NCI-H774 (cell line): ENCODE data around the gene PLS3.
"Not testable (repeated sequence)": the region's sequence is repeated elsewhere in the genome, so short reads cannot be mapped to it uniquely, and the experiment has no call there.

Experiments used
- DNase-seq: peaks from one replicate; lab custom pipeline; 2025; lab: John Stamatoyannopoulos, UW

Gene PLS3

DNA sequence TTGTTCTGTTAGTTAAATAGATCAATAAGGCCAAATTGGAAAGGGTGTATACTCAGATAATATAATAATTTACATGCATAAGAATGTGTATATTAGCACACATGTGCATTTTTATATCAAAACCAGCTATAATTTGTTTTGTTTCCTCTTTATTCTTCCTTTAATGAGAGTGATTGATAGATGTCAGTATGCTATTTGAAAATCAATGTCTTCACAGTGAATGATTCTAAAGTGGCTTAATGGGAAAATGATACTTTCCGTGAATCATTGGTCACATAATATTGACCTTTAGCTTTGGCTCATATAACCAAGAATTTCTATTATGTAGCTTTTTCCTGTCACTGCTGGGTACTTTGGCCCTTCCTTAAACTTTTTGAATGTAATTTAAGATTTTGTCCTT is 48.6 kb downstream of the PLS3 start:
- DNase-seq: no peak

DNA sequence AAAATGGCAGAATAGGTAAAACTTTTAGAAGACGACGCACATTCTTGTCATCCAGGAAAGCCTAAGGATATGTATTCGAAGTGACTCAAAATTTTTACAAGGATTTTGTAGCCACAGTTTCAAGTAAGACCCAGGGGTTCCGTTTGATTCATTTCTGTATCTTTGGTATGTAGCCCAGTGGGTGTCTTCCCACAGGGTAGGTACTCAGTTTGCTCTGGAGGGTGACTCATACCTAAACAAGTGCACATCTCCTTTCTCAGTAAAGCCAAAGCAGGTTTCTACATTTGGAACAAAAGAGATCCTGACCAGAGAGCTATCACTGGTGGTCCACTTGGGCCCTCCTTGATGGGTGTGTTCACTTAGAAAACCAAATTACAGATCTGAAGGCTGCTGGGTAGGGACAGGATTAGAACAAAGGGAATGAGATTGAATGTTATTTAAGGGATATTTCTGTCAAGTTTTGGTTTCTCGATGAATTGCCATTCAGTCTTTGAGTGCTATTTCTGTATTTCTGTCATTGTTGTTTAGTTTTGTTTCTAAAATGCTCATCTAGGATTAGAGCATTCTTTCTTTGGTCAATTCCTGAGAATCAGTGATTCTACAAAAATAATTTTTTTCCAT is 56.1 kb downstream of the PLS3 start:
- no peak for DNase-seq

- no peak for DNase-seq
Observed at GRCh38 chrX:115622534-115622933, 61.6 kb downstream of the PLS3 start.

GRCh38 chrX:115624916-115625315 is 63.9 kb downstream of the PLS3 start:
- no peak for DNase-seq

DNA sequence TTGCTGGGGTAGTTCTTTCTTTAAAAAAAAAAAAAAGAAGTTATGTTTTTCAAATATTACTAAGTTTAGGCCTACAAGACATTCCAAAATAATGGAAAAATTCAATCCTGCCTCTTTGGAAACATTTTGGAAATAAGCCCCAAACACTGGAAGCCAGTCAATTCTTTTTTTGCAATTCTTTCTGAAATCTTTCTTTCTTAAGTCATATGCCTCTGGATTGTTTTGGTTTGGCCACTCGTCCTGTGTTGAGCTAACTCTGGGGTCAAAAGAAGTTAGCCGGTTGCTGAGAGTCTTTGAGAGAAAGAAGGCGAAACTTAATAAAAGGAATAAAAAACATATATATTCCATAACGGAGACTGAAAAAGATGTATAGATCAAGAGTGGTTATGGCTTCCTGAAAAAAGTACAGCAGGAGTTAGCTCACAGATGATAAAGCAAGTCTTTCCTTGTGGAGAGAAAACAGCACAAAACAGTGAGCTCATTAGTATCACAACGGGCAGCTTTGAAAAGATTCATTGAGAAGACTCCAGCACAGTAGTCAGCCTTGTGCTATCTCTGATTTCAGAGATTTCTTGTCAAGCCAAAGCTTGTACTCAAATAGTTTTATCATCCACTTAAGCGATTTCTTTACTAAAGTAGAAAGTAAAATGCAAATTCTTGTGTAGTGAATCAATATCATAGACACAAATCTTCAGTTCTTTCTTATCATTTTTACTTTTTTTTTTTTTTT is 64.8 kb downstream of the PLS3 start:
- no peak for DNase-seq

GRCh38 chrX:115630204-115630603 is 69.2 kb downstream of the PLS3 start:
- no peak for DNase-seq

GRCh38 chrX:115632455-115632854 is 71.5 kb downstream of the PLS3 start:
- DNase-seq: no peak

GRCh38 chrX:115633397-115633796 is 72.4 kb downstream of the PLS3 start:
- not testable (repeated sequence) for DNase-seq

DNA sequence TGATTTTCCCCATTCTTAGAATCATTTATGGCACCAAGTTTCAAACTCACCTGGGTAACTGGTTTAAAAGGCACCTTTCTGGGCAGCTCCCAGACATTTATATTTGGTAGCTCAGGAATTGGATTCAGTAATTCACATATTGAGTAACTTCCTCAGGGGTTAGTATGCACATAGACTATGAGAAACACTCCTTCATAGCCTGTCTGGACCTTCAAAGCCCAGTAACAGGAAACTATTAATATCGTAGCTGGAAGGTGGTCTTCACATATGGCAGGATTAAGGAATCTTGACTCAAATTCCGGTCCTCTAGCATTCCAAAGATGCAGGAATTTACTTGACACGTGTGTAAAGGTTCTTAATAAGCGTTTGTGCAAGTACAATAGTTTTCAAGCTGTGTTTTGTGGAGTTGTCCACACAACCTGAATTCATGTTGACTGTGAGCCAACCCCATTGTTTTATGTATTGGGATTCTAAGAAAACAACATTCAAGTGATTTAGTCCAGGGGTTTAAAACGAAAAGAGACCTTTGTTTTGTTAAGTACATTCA is 78.4 kb downstream of the PLS3 start:
- DNase-seq: no peak

- DNase-seq: no peak
Observed at GRCh38 chrX:115642311-115642710, 81.3 kb downstream of the PLS3 start.

GRCh38 chrX:115642895-115643530 is 82.0 kb downstream of the PLS3 start:
- DNase-seq: peak; percentile 7

- not testable (repeated sequence) for DNase-seq
Observed at GRCh38 chrX:115644397-115644796, 83.4 kb downstream of the PLS3 start.

DNA sequence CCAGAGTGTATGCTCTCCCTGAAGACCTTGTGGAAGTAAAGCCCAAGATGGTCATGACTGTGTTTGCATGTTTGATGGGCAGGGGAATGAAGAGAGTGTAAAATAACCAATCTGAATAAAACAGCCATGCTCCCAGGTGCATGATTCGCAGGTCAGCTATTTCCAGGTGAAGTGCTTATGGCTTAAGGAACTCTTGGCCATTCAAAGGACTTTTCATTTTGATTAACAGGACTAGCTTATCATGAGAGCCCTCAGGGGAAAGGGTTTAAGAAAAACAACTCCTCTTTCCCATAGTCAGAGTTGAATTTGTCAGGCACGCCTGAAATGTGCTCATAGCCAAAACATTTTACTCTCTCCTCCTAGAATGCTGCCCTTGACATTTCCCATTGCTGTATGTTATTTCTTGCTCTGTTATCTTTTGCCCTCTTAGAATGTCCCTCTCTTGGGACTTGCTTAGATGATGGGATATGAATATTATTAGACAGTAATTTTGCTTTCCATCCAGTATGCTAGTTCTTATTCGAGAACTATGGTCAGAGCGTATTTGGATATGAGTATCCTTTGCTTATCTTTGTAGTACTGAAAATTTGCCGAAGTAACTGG is 88.6 kb downstream of the PLS3 start:
- DNase-seq: no peak

GRCh38 chrX:115650449-115650848 is 89.5 kb downstream of the PLS3 start:
- DNase-seq: no peak

- DNase-seq: peak; percentile 62
Observed at GRCh38 chrX:115650916-115651315, 89.9 kb downstream of the PLS3 start.

DNA sequence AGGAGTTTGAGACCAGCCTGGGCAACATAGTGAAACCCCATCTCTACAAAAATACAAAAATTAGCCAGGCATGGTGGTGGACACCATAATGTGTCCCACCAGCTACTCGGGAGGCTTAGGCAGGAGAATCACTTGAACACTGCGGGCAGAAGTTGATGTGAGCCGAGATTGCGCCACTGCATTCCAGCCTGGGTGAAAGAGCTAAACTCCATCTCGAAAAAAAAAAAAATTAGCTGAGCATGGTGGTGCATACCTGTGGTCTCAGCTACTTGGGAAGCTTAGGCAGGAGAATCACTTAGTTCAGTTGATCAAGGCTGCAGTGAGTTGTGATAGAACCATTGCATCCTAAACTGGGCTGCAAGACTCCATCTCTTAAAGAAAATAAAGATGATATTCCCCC is 91.2 kb downstream of the PLS3 start:
- DNase-seq: no peak

DNA sequence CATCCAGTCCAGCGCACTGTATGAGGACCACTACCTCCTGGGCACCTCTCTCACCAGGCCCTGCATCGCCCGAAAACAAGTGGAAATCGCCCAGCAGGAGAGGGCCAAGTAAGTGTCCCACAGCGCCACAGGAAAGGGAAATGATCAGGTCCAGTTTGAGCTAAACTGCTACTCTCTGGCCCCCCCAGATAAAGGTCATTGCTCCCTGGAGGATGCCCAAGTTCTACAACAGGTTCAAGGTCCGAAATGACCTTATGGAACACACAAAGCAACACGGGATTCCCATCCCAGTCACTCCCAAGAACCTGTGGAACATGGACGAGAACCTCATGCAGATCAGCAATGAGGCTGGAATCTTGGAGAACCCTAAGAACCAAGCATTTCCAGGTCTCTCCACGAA is 104.1 kb downstream of the PLS3 start:
- DNase-seq: no peak

GRCh38 chrX:115679460-115679859 is 118.5 kb downstream of the PLS3 start:
- DNase-seq: peak; percentile 12

- no peak for DNase-seq
Observed at GRCh38 chrX:115687595-115687994, 126.6 kb downstream of the PLS3 start.

DNA sequence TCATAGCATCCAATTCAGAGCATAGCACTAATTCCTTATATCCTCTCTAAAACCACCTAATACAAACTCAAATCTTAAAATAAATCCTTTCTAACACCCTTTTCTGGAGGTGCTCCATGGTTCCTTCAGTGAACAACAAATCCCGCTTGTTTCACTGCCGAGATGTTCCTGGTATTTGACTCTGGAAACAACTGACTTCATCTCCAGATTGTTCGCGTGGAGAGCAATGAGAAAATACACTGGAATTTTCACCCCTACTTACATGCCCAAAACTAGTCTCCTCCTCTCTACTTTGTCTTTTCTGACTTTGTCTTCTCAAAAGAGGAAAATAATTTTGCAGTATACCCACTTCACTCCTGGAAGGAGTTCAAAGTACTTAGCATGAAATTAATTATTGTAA is 129.0 kb downstream of the PLS3 start:
- no peak for DNase-seq

DNA sequence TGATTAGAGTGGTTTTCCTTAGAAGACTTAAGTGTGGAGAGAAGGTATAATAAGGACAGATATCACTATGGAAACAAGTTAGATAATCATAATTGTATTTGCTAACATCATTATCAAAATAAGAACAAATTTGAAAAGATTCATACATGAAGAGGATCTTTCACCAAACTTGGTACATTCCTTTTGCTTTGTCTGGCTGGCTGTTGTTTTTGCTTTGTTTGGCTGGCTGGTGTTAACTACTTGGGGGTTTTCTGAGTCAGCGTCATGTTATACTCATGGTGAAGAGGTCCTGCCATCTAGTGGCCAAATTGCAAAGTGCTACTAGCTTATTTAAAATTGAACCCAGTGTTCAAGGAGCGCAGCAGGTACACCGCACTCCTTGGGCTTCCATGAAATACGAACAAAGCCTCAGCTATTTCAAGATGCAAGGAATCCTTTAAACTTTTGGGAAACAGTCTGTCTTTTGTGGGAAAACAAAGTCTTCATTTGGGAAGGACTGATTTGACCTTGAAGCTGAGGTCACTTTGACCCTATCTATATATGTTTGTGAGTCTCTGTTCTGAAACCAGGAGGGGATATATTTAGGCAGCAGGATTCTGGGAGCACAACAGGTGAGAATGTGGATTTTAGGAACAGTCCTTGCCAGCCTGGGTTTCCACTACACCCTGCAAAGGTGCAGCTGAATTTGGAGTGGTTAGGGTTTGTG is 129.7 kb downstream of the PLS3 start:
- DNase-seq: peak; percentile 68

DNA sequence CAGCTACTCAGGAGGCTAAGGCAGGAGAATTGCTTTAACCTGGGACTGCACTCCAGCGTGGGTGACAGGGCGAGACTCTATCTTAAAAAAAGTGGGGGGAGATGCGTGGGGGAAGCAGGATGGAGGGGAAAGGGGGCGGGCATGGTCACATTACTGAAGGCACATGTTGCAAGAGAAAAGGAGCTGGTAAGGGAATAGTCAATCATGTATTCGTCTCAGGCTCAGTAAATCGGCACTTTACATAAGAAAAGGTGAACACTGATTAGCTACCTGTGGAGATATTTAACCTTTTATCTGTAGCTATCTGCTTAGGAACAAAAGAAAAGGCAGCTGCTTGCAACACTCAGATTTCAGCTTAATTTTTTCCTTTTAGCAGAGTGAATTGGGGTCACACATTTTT is 132.5 kb downstream of the PLS3 start:
- no peak for DNase-seq
